IMR-90 (cell line): ENCODE data around the gene PLXNA4. TPM values are rescaled to one million over a fixed set of nuclear protein-coding genes. Genes with fewer than 3 reads are reported as not detected.

Experiments used
- ATAC-seq: fragments of 200-7000 bp; cut with Tn5 transposase; 2 replicates; pipeline ENCODE4 v1.9.1; 2020; ENCODE audit warnings: low read depth, mild to moderate bottlenecking, moderate library complexity
- BruUV-seq: library from RNA; stranded (reverse); fragments of 400-500 nt; replicated peaks from 2 replicates; lab custom pipeline; 2021; lab: Mats Ljungman, UMichigan
- CTCF ChIA-PET: fragments of 300-600 bp; formaldehyde crosslinking; extraction: SDS; loops from one replicate; lab custom pipeline; 2021; ENCODE audit warnings: antibody characterized with exemption; lab: Yijun Ruan, JAX
- POLR2A ChIA-PET: fragments of 300-600 bp; sonication (Branson Sonifier 250); formaldehyde crosslinking; loops from one replicate; lab custom pipeline; 2022; ENCODE audit warnings: antibody characterized with exemption; ENCODE audit not compliant: unreplicated experiment; lab: Charles Lee
- DNase-seq: peaks from one replicate; pipeline ENCODE4 v3.0.0; 2013
- H2AFZ ChIP-seq: replicated peaks from 2 replicates; pipeline ENCODE3; 2013; ENCODE audit warnings: low read length, mild to moderate bottlenecking; ENCODE audit not compliant: poor library complexity
- H2AK5ac ChIP-seq: 2 replicates; pipeline ENCODE4 v1.6.1; 2013; ENCODE audit warnings: low read depth, low read length, inconsistent platforms
- H2AK9ac ChIP-seq: replicated peaks from 2 replicates; pipeline ENCODE3; 2013; ENCODE audit warnings: mild to moderate bottlenecking, low read depth, low read length, moderate library complexity; ENCODE audit not compliant: poor library complexity
- H2BK120ac ChIP-seq: 2 replicates; pipeline ENCODE4 v1.6.1; 2013; ENCODE audit warnings: low read depth, low read length, inconsistent platforms
- H2BK15ac ChIP-seq: 3 replicates; pipeline ENCODE4 v1.6.1; 2013; ENCODE audit warnings: low read depth, low read length, inconsistent platforms
- H2BK20ac ChIP-seq: 2 replicates; pipeline ENCODE4 v1.6.1; 2013; ENCODE audit warnings: low read depth, mild to moderate bottlenecking, inconsistent platforms, low read length, moderate library complexity
- H2BK5ac ChIP-seq: 2 replicates; pipeline ENCODE4 v1.6.1; 2013; ENCODE audit warnings: mild to moderate bottlenecking, low read depth, low read length, inconsistent platforms; ENCODE audit not compliant: poor library complexity, severe bottlenecking
- H3K14ac ChIP-seq: replicated peaks from 2 replicates; pipeline ENCODE4 v1.6.1; 2013; ENCODE audit warnings: low read depth, low read length, inconsistent platforms
- H3K18ac ChIP-seq: 2 replicates; pipeline ENCODE4 v1.6.1; 2013; ENCODE audit warnings: low read depth, low read length, control low read depth
- H3K23ac ChIP-seq: 2 replicates; pipeline ENCODE4 v1.6.1; 2013; ENCODE audit warnings: low read depth, low read length, inconsistent platforms
- H3K27ac ChIP-seq: 2 replicates; pipeline ENCODE4 v1.5.1; 2013; ENCODE audit warnings: mild to moderate bottlenecking, control low read depth, low read length; ENCODE audit not compliant: insufficient read depth
- H3K27me3 ChIP-seq: 2 replicates; pipeline ENCODE4 v1.6.1; 2013; ENCODE audit warnings: low read length; ENCODE audit not compliant: control insufficient read depth, insufficient read depth
- H3K36me3 ChIP-seq: 2 replicates; pipeline ENCODE4 v1.6.1; 2013; ENCODE audit warnings: low read length, mixed read lengths; ENCODE audit not compliant: control insufficient read depth, insufficient read depth
- H3K4ac ChIP-seq: 2 replicates; pipeline ENCODE4 v1.6.1; 2013; ENCODE audit warnings: low read depth, low read length, inconsistent platforms
- H3K4me1 ChIP-seq: 2 replicates; pipeline ENCODE4 v1.6.1; 2013; ENCODE audit warnings: low read length, mixed read lengths; ENCODE audit not compliant: control insufficient read depth, insufficient read depth
- H3K4me2 ChIP-seq: 2 replicates; pipeline ENCODE4 v1.6.1; 2013; ENCODE audit warnings: low read depth, mild to moderate bottlenecking, control low read depth, low read length, moderate library complexity
- H3K4me3 ChIP-seq: 2 replicates; pipeline ENCODE4 v1.5.1; 2013; ENCODE audit warnings: low read depth, mild to moderate bottlenecking, control low read depth, low read length, moderate library complexity; ENCODE audit not compliant: insufficient read depth
- H3K56ac ChIP-seq: 2 replicates; pipeline ENCODE4 v1.6.1; 2013; ENCODE audit warnings: low read length, inconsistent platforms; ENCODE audit not compliant: insufficient read depth; ENCODE audit errors: extremely low read depth
- H3K79me1 ChIP-seq, 2 experiments: 2 replicates each; pipeline ENCODE4 v1.6.1; 2013; ENCODE audit warnings: low read length in 2 of 2, inconsistent platforms in 1 of 2, low read depth in 1 of 2
- H3K9ac ChIP-seq: 2 replicates; pipeline ENCODE4 v1.6.1; 2013; ENCODE audit warnings: low read depth, low read length, control low read depth
- H3K9me1 ChIP-seq: 2 replicates; pipeline ENCODE4 v1.6.1; 2013; ENCODE audit warnings: low read length, inconsistent platforms; ENCODE audit not compliant: insufficient read depth
- H3K9me3 ChIP-seq: 2 replicates; pipeline ENCODE4 v1.6.1; 2013; ENCODE audit warnings: low read length; ENCODE audit not compliant: control insufficient read depth, insufficient read depth
- H4K20me1 ChIP-seq: 2 replicates; pipeline ENCODE4 v1.6.1; 2013; ENCODE audit warnings: low read length, inconsistent platforms; ENCODE audit not compliant: insufficient read depth
- H4K5ac ChIP-seq: 2 replicates; pipeline ENCODE4 v1.6.1; 2013; ENCODE audit warnings: mild to moderate bottlenecking, low read depth, low read length, control low read depth
- H4K8ac ChIP-seq, 2 experiments: 2 replicates each; pipeline ENCODE4 v1.6.1; 2013; ENCODE audit warnings: low read depth in 2 of 2, low read length in 2 of 2, control low read depth in 1 of 2, inconsistent platforms in 1 of 2
- H4K91ac ChIP-seq: 2 replicates; pipeline ENCODE4 v1.6.1; 2013; ENCODE audit warnings: low read depth, low read length, inconsistent platforms; ENCODE audit not compliant: insufficient read depth
- CEBPB ChIP-seq: IDR thresholded peaks from 2 replicates; pipeline ENCODE4 v1.6.1; 2012; ENCODE audit warnings: low read depth, low read length, improper control_type of control experiment
- CHD1 ChIP-seq: IDR thresholded peaks from 2 replicates; pipeline ENCODE4 v1.6.1; 2012; ENCODE audit warnings: low read depth, low read length, improper control_type of control experiment
- FOS ChIP-seq: fragments of 150-350 bp; IDR thresholded peaks from 2 replicates; pipeline ENCODE4 v1.6.1; 2016; ENCODE audit warnings: low read depth, low read length
- MAFK ChIP-seq: IDR thresholded peaks from 2 replicates; pipeline ENCODE4 v1.6.1; 2012; ENCODE audit warnings: low read depth, low read length, improper control_type of control experiment
- MAZ ChIP-seq: IDR thresholded peaks from 2 replicates; pipeline ENCODE4 v1.6.1; 2012; ENCODE audit warnings: low read depth, mild to moderate bottlenecking, low read length, improper control_type of control experiment, moderate library complexity, borderline replicate concordance
- MXI1 ChIP-seq: IDR thresholded peaks from 2 replicates; pipeline ENCODE4 v1.6.1; 2012; ENCODE audit warnings: low read depth, mild to moderate bottlenecking, low read length, moderate library complexity, borderline replicate concordance
- NFE2L2 ChIP-seq: fragments of 150-350 bp; IDR thresholded peaks from 2 replicates; pipeline ENCODE4 v1.6.1; 2016; ENCODE audit warnings: low read depth, mild to moderate bottlenecking, low read length
- POLR2A ChIP-seq: IDR thresholded peaks from 2 replicates; pipeline ENCODE4 v1.6.1; 2012; ENCODE audit warnings: mild to moderate bottlenecking, low read depth, low read length
- RCOR1 ChIP-seq: IDR thresholded peaks from 2 replicates; pipeline ENCODE4 v1.6.1; 2012; ENCODE audit warnings: mild to moderate bottlenecking, low read length, improper control_type of control experiment; ENCODE audit not compliant: insufficient replicate concordance
- RFX5 ChIP-seq: IDR thresholded peaks from 2 replicates; pipeline ENCODE4 v1.8.0; 2012; ENCODE audit warnings: low read depth, mild to moderate bottlenecking, low read length, moderate library complexity
- WGBS, 2 experiments: methylation state at CpG; one replicate each; pipeline versions ENCODE4 v1.1.5 to v1.1.7; 2013; ENCODE audit warnings: missing lambda C conversion rate in 2 of 2; ENCODE audit not compliant: insufficient read length in 1 of 2; ENCODE audit errors: extremely low coverage in 2 of 2; 5-methylcytosine and 5-hydroxymethylcytosine counted together
- dilution Hi-C: fragments of 300-500 bp; cut with HindIII; formaldehyde crosslinking; loops from one replicate; pipeline ENCODE4 v1.14.3; 2018; ENCODE audit warnings: low sequenced_read_pairs; ENCODE audit not compliant: unreplicated experiment
- in situ Hi-C: fragments of 300-500 bp; cut with MboI; formaldehyde crosslinking; loops from 3 replicates; pipeline ENCODE4 v1.14.3; 2019; ENCODE audit warnings: low sequenced_read_pairs, inconsistent platforms, mixed read lengths
- intact Hi-C: fragments of 100-400 bp; cut with micrococcal nuclease; formaldehyde crosslinking; loops from 2 replicates; pipeline ENCODE4 v1.10.0; 2022
- polyA plus RNA-seq, 3 experiments: library from polyadenylated mRNA; depleted of rRNA; stranded (reverse); fragments of >200 nt; gene quantifications; 2 replicates each; pipeline ENCODE4 v1.2.3, GENCODE V29; 2012; ENCODE audit warnings: low replicate concordance in 1 of 3
- total RNA-seq: library from RNA; depleted of rRNA; stranded (reverse); fragments of >200 nt; gene quantifications from 2 replicates; pipeline ENCODE4 v1.2.3, GENCODE V29; 2012
- TF ChIP-seq, protein P1 (sequence below): fragments of 150-350 bp; IDR thresholded peaks from 2 replicates; pipeline ENCODE4 v1.6.1; 2016; ENCODE audit warnings: low read depth, mild to moderate bottlenecking, low read length, moderate library complexity, borderline replicate concordance

PLXNA4 gene
- total and polyA plus RNA-seq, 2 of the 4 experiments (the other 2 are of a cell fraction), result under 0.01 TPM

DNA sequence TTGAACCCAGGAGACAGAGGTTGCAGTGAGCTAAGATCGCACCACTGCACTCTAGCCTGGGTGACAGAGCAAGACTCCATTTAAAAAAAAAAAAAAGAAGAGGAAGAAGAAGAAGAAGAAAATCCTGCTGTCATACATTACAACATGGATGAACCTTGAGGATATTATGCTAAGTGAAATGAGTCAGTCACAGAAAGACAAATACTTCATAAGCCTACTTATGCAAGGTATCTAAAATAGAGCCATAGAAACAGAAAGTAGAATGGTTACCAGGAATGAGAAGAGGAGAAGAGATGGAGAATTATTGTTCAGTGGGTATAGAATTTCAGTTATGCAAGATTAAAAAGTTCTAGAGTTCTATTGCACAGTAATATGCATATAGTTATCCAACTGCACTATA lies 466.5 kb downstream of the PLXNA4 start:
- TF ChIP-seq FOS (no peak), CEBPB (no peak), RFX5 (no peak), NFE2L2 (no peak), POLR2A (no peak), RCOR1 (no peak), MAFK (no peak), MXI1 (no peak), CHD1 (no peak), MAZ (no peak)
- TF ChIP-seq, protein P1, sequence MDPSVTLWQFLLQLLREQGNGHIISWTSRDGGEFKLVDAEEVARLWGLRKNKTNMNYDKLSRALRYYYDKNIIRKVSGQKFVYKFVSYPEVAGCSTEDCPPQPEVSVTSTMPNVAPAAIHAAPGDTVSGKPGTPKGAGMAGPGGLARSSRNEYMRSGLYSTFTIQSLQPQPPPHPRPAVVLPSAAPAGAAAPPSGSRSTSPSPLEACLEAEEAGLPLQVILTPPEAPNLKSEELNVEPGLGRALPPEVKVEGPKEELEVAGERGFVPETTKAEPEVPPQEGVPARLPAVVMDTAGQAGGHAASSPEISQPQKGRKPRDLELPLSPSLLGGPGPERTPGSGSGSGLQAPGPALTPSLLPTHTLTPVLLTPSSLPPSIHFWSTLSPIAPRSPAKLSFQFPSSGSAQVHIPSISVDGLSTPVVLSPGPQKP, result no peak
- POLR2A ChIA-PET, result no interaction called here
- intact Hi-C loops, result no loop called here
- Histone ChIP-seq H3K4me1 (no peaks in the 10 kb centered on the region), H4K8ac (no peak overlapping the region), H3K4me2 (no peak overlapping the region), H2AK5ac (no peak overlapping the region), H3K56ac (no peak overlapping the region), H2BK5ac (no peak overlapping the region), H3K9me3 (no peaks in the 10 kb centered on the region), H2AK9ac (no peak overlapping the region), H3K14ac (no peak overlapping the region), H3K4me3 (no peak overlapping the region), H3K27me3 (peaks cover 2% of the 10 kb centered on the region; the same call in 1 of the 2 replicates), H3K23ac (no peak overlapping the region), H3K27ac (no peak overlapping the region), H3K18ac (no peak overlapping the region), H3K9ac (no peak overlapping the region), H2BK120ac (no peak overlapping the region), H2AFZ (no peak overlapping the region), H3K9me1 (no peaks in the 10 kb centered on the region), H3K36me3 (no peaks in the 10 kb centered on the region), H4K20me1 (no peaks in the 10 kb centered on the region), H2BK20ac (no peak overlapping the region), H4K91ac (no peak overlapping the region), H3K79me1 (no peaks in the 10 kb centered on the region), H2BK15ac (no peak overlapping the region), H4K5ac (no peak overlapping the region), H3K4ac (no peak overlapping the region)
- in situ Hi-C loops, result no loop called here
- no TSS peak for BruUV-seq
- ATAC-seq, result no peak
- dilution Hi-C loops, result no loop called here
- no CpG with 5 or more reads among the region's 1 CpG for WGBS, 2 experiments
- no peak for DNase-seq
- CTCF ChIA-PET, result no interaction called here
